ENCODE results near the gene RFX7. TPM values are rescaled to one million over a fixed set of nuclear protein-coding genes. Genes with fewer than 3 reads are reported as not detected.

RFX7 gene
- total RNA-seq, 1 donor from 2014 or later: 22.3 TPM

- no peak for DNase-seq
Observed at GRCh38 chr15:56124391-56124790, 119.3 kb downstream of the RFX7 start.

- DNase-seq: no peak
Observed at GRCh38 chr15:56105855-56106254, 137.8 kb downstream of the RFX7 start.

GRCh38 chr15:56102441-56102840, 141.2 kb downstream of the RFX7 start:
- no peak for DNase-seq

- no peak for DNase-seq
Observed at GRCh38 chr15:56099311-56099710, 144.4 kb downstream of the RFX7 start.

GRCh38 chr15:56098195-56098863, 145.3 kb downstream of the RFX7 start:
- DNase-seq: no peak

GRCh38 chr15:56095406-56095805, 148.3 kb downstream of the RFX7 start:
- DNase-seq: no peak

- DNase-seq: no peak
Observed at GRCh38 chr15:56094171-56094570, 149.5 kb downstream of the RFX7 start.

- no peak for DNase-seq
Observed at GRCh38 chr15:56088389-56088788, 155.3 kb downstream of the RFX7 start.

- DNase-seq: no peak
Observed at GRCh38 chr15:56086566-56086965, 157.1 kb downstream of the RFX7 start.

GRCh38 chr15:56082263-56082761, 161.4 kb downstream of the RFX7 start:
- no peak for DNase-seq

GRCh38 chr15:56077081-56077480, 166.6 kb downstream of the RFX7 start:
- DNase-seq: no peak

- no peak for DNase-seq
Observed at GRCh38 chr15:56076640-56077039, 167.0 kb downstream of the RFX7 start.

GRCh38 chr15:56074481-56075265, 169.0 kb downstream of the RFX7 start:
- no peak for DNase-seq

- DNase-seq: no peak
Observed at GRCh38 chr15:56064152-56064551, 179.5 kb downstream of the RFX7 start.

GRCh38 chr15:56059716-56060115, 184.0 kb downstream of the RFX7 start:
- DNase-seq: no peak

GRCh38 chr15:56058986-56059385, 184.7 kb downstream of the RFX7 start:
- no peak for DNase-seq

GRCh38 chr15:56056626-56057025, 187.1 kb downstream of the RFX7 start:
- no peak for DNase-seq

GRCh38 chr15:56053046-56053400, 190.7 kb downstream of the RFX7 start:
- DNase-seq: no peak

GRCh38 chr15:56052395-56053045, 191.2 kb downstream of the RFX7 start:
- DNase-seq: no peak

GRCh38 chr15:56051676-56052075, 192.0 kb downstream of the RFX7 start:
- DNase-seq: no peak

- DNase-seq: no peak
Observed at GRCh38 chr15:56049577-56049976, 194.1 kb downstream of the RFX7 start.

GRCh38 chr15:56047354-56047753, 196.3 kb downstream of the RFX7 start:
- no peak for DNase-seq

- DNase-seq: no peak
Observed at GRCh38 chr15:56045068-56045748, 198.5 kb downstream of the RFX7 start.
